ENCODE data around the gene ISOC1.

The ISOC1 gene

DNA sequence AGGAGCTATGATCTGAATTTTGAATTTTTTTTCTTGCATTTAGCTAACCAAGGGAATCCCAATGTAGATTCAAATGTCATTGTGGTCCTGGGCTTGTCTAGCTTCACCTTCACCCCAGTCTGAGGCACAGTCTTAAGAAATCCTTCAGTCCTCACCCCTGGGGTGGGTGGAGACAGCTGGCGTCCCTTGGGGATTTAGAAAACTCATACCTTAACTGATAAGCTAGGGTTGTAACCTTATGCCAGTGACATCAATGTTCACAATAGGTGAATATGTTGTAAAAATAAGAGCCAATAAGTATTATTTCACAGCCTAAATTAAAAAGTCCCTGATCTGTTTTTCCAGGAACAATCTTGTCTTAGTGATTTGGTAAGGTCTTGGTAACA is 4.6 kb downstream of the ISOC1 start:
- no peaks in the 10 kb centered on the region for H3K27me3 ChIP-seq (ENCODE audit: insufficient read depth, low read length)
- no peak overlapping the region for H2AFZ ChIP-seq (ENCODE audit: low read depth, low read length)
- no peaks in the 10 kb centered on the region for H3K36me3 ChIP-seq (ENCODE audit: insufficient read depth, low read length)
- H3K4me1 ChIP-seq (ENCODE audit: insufficient read depth, low read length): peaks cover 3% of the 10 kb centered on the region
- H3K9me3 ChIP-seq (ENCODE audit: low read length): no peaks in the 10 kb centered on the region
- no peak overlapping the region for H3K4me3 ChIP-seq (ENCODE audit: low read length)

DNA sequence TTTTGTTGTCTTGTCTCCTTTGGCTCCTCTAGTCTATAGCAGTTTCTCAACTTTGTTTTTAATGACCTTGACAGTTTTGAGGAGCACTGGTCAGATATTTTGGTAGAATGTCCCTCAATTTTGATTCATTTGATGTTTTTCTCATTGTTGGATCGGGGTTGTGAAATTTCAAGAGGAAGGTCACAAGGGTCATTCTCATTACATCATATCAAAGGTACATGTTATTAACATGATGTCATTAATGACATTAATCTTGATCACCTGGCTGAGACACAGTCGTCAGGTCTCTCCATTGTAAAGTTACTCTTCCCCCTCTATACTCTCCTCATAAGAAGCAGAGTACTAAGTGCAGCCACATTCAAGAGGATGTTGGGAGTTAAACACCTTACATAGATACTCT is 7.2 kb downstream of the ISOC1 start:
- no peaks in the 10 kb centered on the region for H3K27me3 ChIP-seq (ENCODE audit: insufficient read depth, low read length)

DNA sequence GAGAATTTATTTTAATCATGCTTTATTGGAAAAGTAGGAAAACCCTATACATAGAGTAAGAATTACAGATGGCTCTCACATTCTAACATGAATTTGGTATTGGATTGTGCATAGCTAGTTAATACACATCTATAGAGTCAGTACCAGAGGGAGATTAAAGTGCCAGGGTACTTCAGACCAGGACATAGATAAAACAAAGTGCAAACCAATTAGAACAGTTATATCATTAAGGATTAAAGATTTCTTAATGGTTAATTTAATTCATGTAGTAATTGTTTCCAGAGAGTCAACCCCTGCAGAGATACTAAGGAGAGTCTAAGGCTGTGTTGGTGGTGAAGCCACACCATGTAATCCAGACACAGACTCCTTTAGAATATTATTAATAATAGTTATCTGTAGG is 8.8 kb downstream of the ISOC1 start:
- no peaks in the 10 kb centered on the region for H3K27me3 ChIP-seq (ENCODE audit: insufficient read depth, low read length)
- H3K4me1 ChIP-seq (ENCODE audit: insufficient read depth, low read length): no peaks in the 10 kb centered on the region
- H3K4me3 ChIP-seq (ENCODE audit: low read length): no peak overlapping the region

More for the DNA sequence above, 7.2 kb downstream of the ISOC1 start:
- H3K36me3 ChIP-seq (ENCODE audit: insufficient read depth, low read length): peaks cover 2% of the 10 kb centered on the region
- no peak overlapping the region for H2AFZ ChIP-seq (ENCODE audit: low read depth, low read length)
- H3K4me1 ChIP-seq (ENCODE audit: insufficient read depth, low read length): no peaks in the 10 kb centered on the region
- H3K4me3 ChIP-seq (ENCODE audit: low read length): no peak overlapping the region
- no peaks in the 10 kb centered on the region for H3K9me3 ChIP-seq (ENCODE audit: low read length)

DNA sequence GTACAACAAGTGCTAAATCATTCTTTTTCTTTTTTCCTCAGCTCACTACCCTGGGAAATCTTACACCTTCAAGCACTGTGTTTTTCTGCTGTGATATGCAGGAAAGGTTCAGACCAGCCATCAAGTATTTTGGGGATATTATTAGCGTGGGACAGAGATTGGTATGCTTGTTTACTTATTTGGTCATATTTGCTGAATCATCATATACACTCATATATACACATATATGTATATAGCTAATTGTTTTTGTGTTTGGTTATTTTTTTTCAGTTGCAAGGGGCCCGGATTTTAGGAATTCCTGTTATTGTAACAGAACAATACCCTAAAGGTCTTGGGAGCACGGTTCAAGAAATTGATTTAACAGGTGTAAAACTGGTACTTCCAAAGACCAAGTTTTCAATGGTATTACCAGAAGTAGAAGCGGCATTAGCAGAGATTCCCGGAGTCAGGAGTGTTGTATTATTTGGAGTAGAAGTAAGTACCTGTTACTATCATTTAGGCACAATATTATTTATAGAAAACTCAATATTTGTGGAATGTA is 10.4 kb downstream of the ISOC1 start:
- H2AFZ ChIP-seq (ENCODE audit: low read depth, low read length): no peak overlapping the region
- no peaks in the 10 kb centered on the region for H3K27me3 ChIP-seq (ENCODE audit: insufficient read depth, low read length)
- H3K4me1 ChIP-seq (ENCODE audit: insufficient read depth, low read length): no peaks in the 10 kb centered on the region
- peaks cover 9% of the 10 kb centered on the region for H3K36me3 ChIP-seq (ENCODE audit: insufficient read depth, low read length)
- H3K4me3 ChIP-seq (ENCODE audit: low read length): no peak overlapping the region
- no peaks in the 10 kb centered on the region for H3K9me3 ChIP-seq (ENCODE audit: low read length)

More for the DNA sequence above, 8.8 kb downstream of the ISOC1 start:
- Histone ChIP-seq H3K36me3 (ENCODE audit: insufficient read depth, low read length) (peaks cover 9% of the 10 kb centered on the region), H3K9me3 (ENCODE audit: low read length) (no peaks in the 10 kb centered on the region), H2AFZ (ENCODE audit: low read depth, low read length) (no peak overlapping the region)

DNA sequence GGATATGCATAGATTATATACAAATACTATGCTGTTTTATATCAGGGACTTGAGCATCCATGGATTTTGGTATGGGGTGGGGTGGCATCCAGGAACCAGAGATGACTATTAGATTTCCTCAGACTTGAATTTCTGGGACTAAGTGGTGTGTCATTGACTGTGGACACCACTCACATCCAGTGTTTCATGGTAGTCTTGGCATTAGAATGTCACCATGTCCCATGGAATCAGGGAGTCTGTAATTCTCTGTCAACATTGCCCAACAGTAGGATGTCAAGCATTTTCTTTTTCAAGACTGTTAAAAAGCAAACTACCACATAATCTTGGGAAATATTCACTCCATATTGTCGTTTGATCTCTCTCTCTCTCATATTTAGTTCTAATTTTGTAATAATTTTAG is 13.1 kb downstream of the ISOC1 start:
- Histone ChIP-seq H3K27me3 (ENCODE audit: insufficient read depth, low read length) (no peaks in the 10 kb centered on the region), H2AFZ (ENCODE audit: low read depth, low read length) (no peak overlapping the region), H3K4me1 (ENCODE audit: insufficient read depth, low read length) (no peaks in the 10 kb centered on the region), H3K36me3 (ENCODE audit: insufficient read depth, low read length) (peaks cover 9% of the 10 kb centered on the region), H3K4me3 (ENCODE audit: low read length) (no peak overlapping the region), H3K9me3 (ENCODE audit: low read length) (no peaks in the 10 kb centered on the region)

DNA sequence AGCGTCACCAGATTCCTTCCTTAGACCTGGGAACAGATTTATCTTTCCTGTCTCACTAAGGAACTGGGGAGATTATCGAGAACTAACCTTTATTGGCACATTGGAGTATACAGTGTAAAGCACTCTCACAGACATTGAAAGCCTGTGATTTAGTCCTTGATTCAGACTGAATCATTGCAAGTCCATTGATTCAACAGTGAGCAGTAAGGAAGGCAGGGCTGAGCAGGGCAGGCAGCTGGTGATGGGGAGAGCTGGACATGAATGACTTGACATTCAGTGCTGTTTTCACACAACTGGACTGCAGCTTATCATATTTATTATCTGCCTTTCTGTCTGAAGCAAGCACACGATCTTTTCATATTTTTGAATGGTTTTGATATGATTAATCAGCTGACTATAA is 16.2 kb downstream of the ISOC1 start:
- H3K9me3 ChIP-seq (ENCODE audit: low read length): no peaks in the 10 kb centered on the region
- no peaks in the 10 kb centered on the region for H3K4me1 ChIP-seq (ENCODE audit: insufficient read depth, low read length)
- H3K4me3 ChIP-seq (ENCODE audit: low read length): no peak overlapping the region
- H2AFZ ChIP-seq (ENCODE audit: low read depth, low read length): no peak overlapping the region
- no peaks in the 10 kb centered on the region for H3K27me3 ChIP-seq (ENCODE audit: insufficient read depth, low read length)
- peaks cover 9% of the 10 kb centered on the region for H3K36me3 ChIP-seq (ENCODE audit: insufficient read depth, low read length)

DNA sequence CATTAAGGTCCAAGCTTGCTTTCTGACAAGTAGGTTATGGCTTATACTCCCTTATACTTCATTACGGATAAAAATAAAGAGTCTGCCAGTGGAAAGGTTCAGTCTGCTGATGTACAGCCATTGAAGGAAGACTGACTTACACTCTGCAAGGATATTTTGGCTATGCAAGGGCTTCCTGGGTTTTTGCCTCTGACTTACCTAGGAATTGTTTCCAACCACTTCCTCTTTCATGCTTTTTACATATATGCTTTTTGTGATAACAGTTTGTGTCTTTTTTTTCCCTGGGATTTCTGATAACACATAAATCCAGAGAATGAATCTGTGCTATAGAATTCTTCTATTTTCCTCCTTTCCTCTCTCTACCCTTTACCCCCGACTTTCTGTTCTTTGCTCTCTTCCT is 16.8 kb downstream of the ISOC1 start:
- no peak overlapping the region for H2AFZ ChIP-seq (ENCODE audit: low read depth, low read length)
- no peaks in the 10 kb centered on the region for H3K4me1 ChIP-seq (ENCODE audit: insufficient read depth, low read length)
- no peaks in the 10 kb centered on the region for H3K9me3 ChIP-seq (ENCODE audit: low read length)
- H3K4me3 ChIP-seq (ENCODE audit: low read length): no peak overlapping the region
- no peaks in the 10 kb centered on the region for H3K27me3 ChIP-seq (ENCODE audit: insufficient read depth, low read length)
- H3K36me3 ChIP-seq (ENCODE audit: insufficient read depth, low read length): peaks cover 9% of the 10 kb centered on the region

DNA sequence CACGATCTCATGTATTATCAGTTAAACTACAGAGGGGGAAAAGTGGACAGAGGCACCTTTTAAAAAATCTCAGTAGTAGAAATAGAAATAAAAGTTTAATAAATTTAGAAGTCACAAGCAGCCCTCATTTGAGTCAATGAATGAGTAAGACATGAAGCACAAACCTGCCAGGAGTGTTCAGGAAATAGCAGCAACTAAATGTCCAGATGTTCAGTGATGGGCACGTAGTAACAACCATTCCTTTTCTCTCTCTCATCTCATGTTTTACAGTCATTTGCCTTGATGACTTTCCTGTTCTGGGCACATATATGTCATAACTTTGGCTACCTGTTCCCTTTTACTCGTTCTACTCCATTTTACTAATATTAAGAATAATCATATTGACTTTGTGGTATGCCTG is 17.7 kb downstream of the ISOC1 start:
- H3K27me3 ChIP-seq (ENCODE audit: insufficient read depth, low read length): no peaks in the 10 kb centered on the region
- H3K36me3 ChIP-seq (ENCODE audit: insufficient read depth, low read length): peaks cover 2% of the 10 kb centered on the region
- no peak overlapping the region for H3K4me3 ChIP-seq (ENCODE audit: low read length)
- H3K4me1 ChIP-seq (ENCODE audit: insufficient read depth, low read length): no peaks in the 10 kb centered on the region
- no peak overlapping the region for H2AFZ ChIP-seq (ENCODE audit: low read depth, low read length)
- H3K9me3 ChIP-seq (ENCODE audit: low read length): no peaks in the 10 kb centered on the region

DNA sequence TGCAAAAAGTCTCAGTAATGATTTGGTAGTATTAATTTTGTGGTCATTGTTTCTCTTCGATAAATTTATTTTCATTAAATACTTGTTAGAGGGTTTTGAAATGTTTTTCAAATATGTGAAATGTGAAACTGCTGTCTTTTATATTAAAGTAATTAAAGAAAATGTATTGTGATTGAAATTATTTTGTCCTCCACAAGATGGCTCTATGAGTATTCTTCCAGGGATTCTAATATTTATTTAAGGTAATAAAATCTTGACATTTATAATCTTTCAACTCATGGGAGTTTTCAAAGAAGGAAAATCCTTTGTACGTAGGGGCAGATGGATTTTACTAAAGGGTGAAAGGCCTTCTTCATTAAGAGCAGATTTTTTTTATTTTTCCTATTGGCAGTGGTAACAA is 19.3 kb downstream of the ISOC1 start:
- no peaks in the 10 kb centered on the region for H3K4me1 ChIP-seq (ENCODE audit: insufficient read depth, low read length)
- no peaks in the 10 kb centered on the region for H3K36me3 ChIP-seq (ENCODE audit: insufficient read depth, low read length)
- no peaks in the 10 kb centered on the region for H3K27me3 ChIP-seq (ENCODE audit: insufficient read depth, low read length)
- no peak overlapping the region for H2AFZ ChIP-seq (ENCODE audit: low read depth, low read length)
- no peak overlapping the region for H3K4me3 ChIP-seq (ENCODE audit: low read length)
- H3K9me3 ChIP-seq (ENCODE audit: low read length): no peaks in the 10 kb centered on the region

DNA sequence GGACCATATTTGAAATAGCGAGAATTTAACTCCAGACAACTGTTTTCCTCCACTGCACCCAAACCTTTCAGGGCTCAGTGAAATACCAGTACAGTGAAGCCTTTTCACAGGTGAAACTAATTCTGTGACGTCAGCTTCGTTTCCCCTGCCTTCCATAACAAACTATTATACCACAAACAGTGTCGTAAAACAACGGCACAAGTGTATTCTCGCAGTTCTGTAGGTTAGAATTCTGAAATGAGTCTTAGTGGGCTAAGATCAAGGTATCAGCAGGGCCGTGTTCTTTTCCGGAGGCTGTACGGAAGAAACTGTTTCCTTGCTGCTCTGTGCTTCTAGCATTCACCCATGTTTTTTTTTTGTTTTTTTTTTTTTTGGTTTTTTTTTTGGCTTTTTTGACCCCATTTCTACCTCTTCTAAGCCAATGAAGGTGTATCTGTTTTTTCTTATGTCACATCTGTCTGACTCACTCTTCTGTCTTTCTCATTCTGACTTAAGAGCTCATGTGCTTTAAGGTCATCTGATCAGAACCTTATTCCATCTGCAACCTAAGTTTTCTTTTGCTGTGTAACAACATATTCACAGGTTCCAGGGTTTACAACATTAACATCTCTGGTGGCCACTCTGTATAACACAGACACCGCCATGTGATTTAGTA is 20.1 kb downstream of the ISOC1 start:
- Histone ChIP-seq H3K4me3 (ENCODE audit: low read length) (no peak overlapping the region), H3K4me1 (ENCODE audit: insufficient read depth, low read length) (no peaks in the 10 kb centered on the region), H2AFZ (ENCODE audit: low read depth, low read length) (no peak overlapping the region), H3K27me3 (ENCODE audit: insufficient read depth, low read length) (no peaks in the 10 kb centered on the region), H3K9me3 (ENCODE audit: low read length) (no peaks in the 10 kb centered on the region), H3K36me3 (ENCODE audit: insufficient read depth, low read length) (no peaks in the 10 kb centered on the region)

DNA sequence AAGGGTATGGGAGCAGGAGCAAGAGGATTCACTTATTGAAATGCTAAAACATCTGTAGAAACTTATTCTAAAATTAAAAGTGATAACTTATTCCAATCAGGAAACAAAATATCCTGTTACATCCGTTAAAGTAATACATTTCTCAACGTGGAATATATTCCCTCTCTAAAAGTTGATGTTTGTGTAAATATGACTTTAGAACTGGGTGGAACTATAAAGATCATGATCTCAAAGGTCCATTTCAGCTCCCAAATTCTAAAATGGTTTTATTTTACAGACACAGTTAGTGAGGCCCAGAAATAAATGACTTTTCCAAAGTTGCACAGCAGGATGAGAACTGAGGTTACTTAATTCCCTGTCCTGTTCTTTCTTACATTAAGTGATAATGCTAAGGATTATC is 21.1 kb downstream of the ISOC1 start:
- H3K27me3 ChIP-seq (ENCODE audit: insufficient read depth, low read length): no peaks in the 10 kb centered on the region

DNA sequence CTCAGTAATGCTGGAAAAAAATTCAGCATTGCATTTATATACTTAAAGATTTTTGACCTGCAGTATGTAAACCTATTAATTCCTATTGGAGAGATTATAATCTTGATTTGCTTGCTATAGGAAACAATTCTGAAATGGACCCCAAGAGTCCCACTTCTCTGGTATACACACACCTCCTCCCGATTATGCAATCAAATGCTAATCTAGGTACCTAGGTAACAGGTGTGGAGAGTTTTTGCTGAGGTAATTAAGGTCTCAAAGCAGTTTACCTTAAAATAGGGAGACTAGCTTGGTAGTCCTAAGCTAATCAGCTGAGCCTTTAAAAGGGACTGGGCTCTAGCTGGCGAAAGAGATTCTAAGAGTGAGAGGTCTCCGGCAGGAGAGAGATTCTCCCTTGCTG is 22.2 kb downstream of the ISOC1 start:
- no peaks in the 10 kb centered on the region for H3K9me3 ChIP-seq (ENCODE audit: low read length)
- H2AFZ ChIP-seq (ENCODE audit: low read depth, low read length): no peak overlapping the region
- no peaks in the 10 kb centered on the region for H3K36me3 ChIP-seq (ENCODE audit: insufficient read depth, low read length)
- no peaks in the 10 kb centered on the region for H3K4me1 ChIP-seq (ENCODE audit: insufficient read depth, low read length)
- no peaks in the 10 kb centered on the region for H3K27me3 ChIP-seq (ENCODE audit: insufficient read depth, low read length)
- no peak overlapping the region for H3K4me3 ChIP-seq (ENCODE audit: low read length)

More for the DNA sequence above, 21.1 kb downstream of the ISOC1 start:
- H3K4me1 ChIP-seq (ENCODE audit: insufficient read depth, low read length): no peaks in the 10 kb centered on the region
- H3K36me3 ChIP-seq (ENCODE audit: insufficient read depth, low read length): no peaks in the 10 kb centered on the region
- no peak overlapping the region for H2AFZ ChIP-seq (ENCODE audit: low read depth, low read length)
- no peaks in the 10 kb centered on the region for H3K9me3 ChIP-seq (ENCODE audit: low read length)
- no peak overlapping the region for H3K4me3 ChIP-seq (ENCODE audit: low read length)

DNA sequence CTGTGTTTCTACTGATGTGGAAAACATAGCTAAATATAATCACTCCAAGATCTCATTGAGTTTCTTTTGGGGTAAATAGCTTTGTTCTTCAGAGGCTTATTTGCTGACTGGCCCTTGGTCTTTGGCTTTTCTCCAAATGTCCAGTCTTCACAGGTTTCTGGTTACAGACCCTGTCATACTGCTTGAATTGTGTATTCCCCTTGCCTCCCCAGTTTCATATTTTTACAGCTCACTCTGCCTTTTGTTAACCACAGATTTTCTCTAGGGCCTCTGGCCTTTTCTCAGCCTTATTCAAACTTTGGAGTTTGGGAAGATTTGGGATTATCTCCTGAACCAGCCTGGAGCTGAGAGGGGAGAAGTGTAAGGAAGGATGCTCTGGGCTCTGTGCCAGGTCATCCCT is 23.9 kb downstream of the ISOC1 start:
- Histone ChIP-seq H3K27me3 (ENCODE audit: insufficient read depth, low read length) (no peaks in the 10 kb centered on the region), H3K9me3 (ENCODE audit: low read length) (no peaks in the 10 kb centered on the region), H2AFZ (ENCODE audit: low read depth, low read length) (no peak overlapping the region), H3K36me3 (ENCODE audit: insufficient read depth, low read length) (no peaks in the 10 kb centered on the region), H3K4me1 (ENCODE audit: insufficient read depth, low read length) (no peaks in the 10 kb centered on the region), H3K4me3 (ENCODE audit: low read length) (no peak overlapping the region)

DNA sequence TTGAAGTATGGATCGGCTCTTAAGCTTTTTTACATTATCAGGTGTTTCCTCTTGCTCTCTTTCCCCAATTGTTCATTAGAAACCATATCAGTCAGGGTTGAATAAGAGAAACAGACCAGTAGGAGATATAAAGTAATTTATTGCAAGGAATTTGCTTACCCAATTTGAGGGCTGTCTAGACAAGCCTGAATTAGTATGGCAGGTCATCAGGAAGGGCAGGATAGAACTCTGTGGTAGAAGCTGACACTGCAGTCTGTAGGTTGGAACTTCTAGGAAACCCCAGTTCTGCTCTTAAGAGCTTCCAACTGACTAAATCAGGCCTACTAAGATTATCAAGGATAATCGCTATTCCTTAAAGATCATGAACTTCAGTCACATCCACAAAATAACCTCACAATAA is 24.3 kb downstream of the ISOC1 start:
- Histone ChIP-seq H3K27me3 (ENCODE audit: insufficient read depth, low read length) (no peaks in the 10 kb centered on the region), H3K9me3 (ENCODE audit: low read length) (no peaks in the 10 kb centered on the region), H3K4me1 (ENCODE audit: insufficient read depth, low read length) (no peaks in the 10 kb centered on the region), H3K36me3 (ENCODE audit: insufficient read depth, low read length) (no peaks in the 10 kb centered on the region), H3K4me3 (ENCODE audit: low read length) (no peak overlapping the region), H2AFZ (ENCODE audit: low read depth, low read length) (no peak overlapping the region)

Measured in neuron (in vitro differentiated cells).